ENCODE results near the gene HIP1. TPM values are rescaled to one million over a fixed set of nuclear protein-coding genes. Genes with fewer than 3 reads are reported as not detected.
A peak's percentile ranks its signal among the peaks of the same experiment; 100 is the strongest.

Gene HIP1
- total and polyA plus RNA-seq, 2 of the 13 experiments (the other 11 are each of a cell fraction or from before 2014, with no cell fraction given): 4.5 to 6.2 TPM

- no TSS peak for BruUV-seq (replicated peaks)
- POLR2A ChIA-PET: interaction anchor here (0.6 to 1.6 kb wide), 5 partner anchors 13 to 127 kb away, joined by 3 to 7 read pairs (median 4); no protein-coding TSS in a partner anchor
- CTCF ChIA-PET (ENCODE audit: low intra/inter-chr PET ratio, low total read pairs): no interaction called here
- TF ChIP-seq ZBED4 (CRISPR knock-in tag; IDR thresholded peaks at IDR 0.05; ENCODE audit: borderline replicate concordance) (peak; percentile 41; the same call in 1 of the 2 replicates), KDM2A (CRISPR knock-in tag; IDR thresholded peaks at IDR 0.05; ENCODE audit: borderline replicate concordance, low read depth) (peak; percentile 15; the same call in 1 of the 2 replicates), HDAC1 (CRISPR knock-in tag; IDR thresholded peaks at IDR 0.05) (peak; percentile 67), ZMAT3 (CRISPR knock-in tag; conservative IDR thresholded peaks at IDR 0.05) (peak; percentile 65; the same call in 1 of the 2 replicates), ATF7-NPFF (CRISPR knock-in tag; IDR thresholded peaks at IDR 0.05; ENCODE audit: low read depth) (peak; percentile 42; the same call in 1 of the 2 replicates), CTCF (CRISPR knock-in tag; IDR thresholded peaks at IDR 0.05) (peak; percentile 15; the same call in 1 of the 2 replicates), HIVEP1 (CRISPR knock-in tag; IDR thresholded peaks at IDR 0.05) (peak; percentile 99), SOX5 (CRISPR knock-in tag; IDR thresholded peaks at IDR 0.05; ENCODE audit: borderline replicate concordance) (0 out of 2 replicates have a peak, but pooled peaks have one; percentile 7), TFDP2 (CRISPR knock-in tag; IDR thresholded peaks at IDR 0.05) (peak; percentile 36), ZNF501 (CRISPR knock-in tag; IDR thresholded peaks at IDR 0.05) (peak; percentile 84; the same call in 1 of the 2 replicates), ZBTB25 (CRISPR knock-in tag; IDR thresholded peaks at IDR 0.05) (peak; percentile 55; the same call in 1 of the 2 replicates), HOXA3 (CRISPR knock-in tag; IDR thresholded peaks at IDR 0.05) (no peak; the same call in 1 of the 2 replicates), ZIK1 (CRISPR knock-in tag; IDR thresholded peaks at IDR 0.05; ENCODE audit: borderline replicate concordance, low read depth) (no peak), NFIC (IDR thresholded peaks at IDR 0.05; ENCODE audit: low read length) (no peak), ELF3 (CRISPR knock-in tag; IDR thresholded peaks at IDR 0.05) (peak; percentile 22; the same call in 1 of the 2 replicates)
Measured at GRCh38 chr7:75738975-75739795, 444 bp upstream of the HIP1 start.

More at GRCh38 chr7:75738975-75739795, 444 bp upstream of the HIP1 start:
- Histone ChIP-seq H3K27ac (ENCODE audit: extremely low read length, insufficient read depth, low read length) (peak overlapping the region; percentile 58), H3K27me3 (ENCODE audit: control insufficient read depth in 1 of 2, insufficient read depth in 2 of 2, low read length in 2 of 2) (no peaks in the 10 kb centered on the region; a peak in 1 of 5 replicates), H3K36me3 (replicated peaks in 1 of 2; ENCODE audit: control insufficient read depth in 1 of 2, insufficient read depth in 2 of 2, low read length in 2 of 2) (no peaks in the 10 kb centered on the region), H3K79me2 (ENCODE audit: insufficient read depth, low read length) (no peaks in the 10 kb centered on the region), H3K4me1 (ENCODE audit: insufficient read depth, low read length) (peaks cover 47% of the 10 kb centered on the region), H3K4me2 (ENCODE audit: low read depth, low read length) (peak overlapping the region; percentile 91), H2AFZ (ENCODE audit: low read length) (no peak overlapping the region), H3K9ac (ENCODE audit: insufficient read depth, low read depth, low read length) (peak overlapping the region; percentile 78), H3K4me3 (replicated peaks in 1 of 3; ENCODE audit: insufficient read depth in 1 of 3, low read depth in 2 of 3, low read length in 3 of 3) (peak overlapping the region; percentile 86 to 96 (median 95)), H4K20me1 (ENCODE audit: insufficient read depth, low read length) (no peaks in the 10 kb centered on the region), H3K9me3 (ENCODE audit: low read length) (no peaks in the 10 kb centered on the region)
- intact Hi-C loops (cut with micrococcal nuclease; ENCODE audit: unreplicated experiment): no loop called here
- FAIRE-seq: no peak
- peak; percentile 92 for DNase-seq (ENCODE audit: low spot score)
- under 1% methylated on average over 20 of the region's 89 CpGs for WGBS (ENCODE audit: low lambda C conversion rate)
- in situ Hi-C loops (cut with HindIII; ENCODE audit: extremely low pct_ligation_motif_present, low pct_unique_long_range_greater_than_20kb): no loop called here
- ATAC-seq: peak; percentile 96

All from HepG2 (cell line).